LNCAP (cell line): ENCODE data around the gene FLYWCH2.

ENCODE experiments used
- TF ChIP-seq, protein P1 (sequence below): fragments of 450-650 bp; IDR thresholded peaks from 2 replicates; pipeline ENCODE4 v1.5.1; 2017; ENCODE audit warnings: mild to moderate bottlenecking

The FLYWCH2 gene

DNA sequence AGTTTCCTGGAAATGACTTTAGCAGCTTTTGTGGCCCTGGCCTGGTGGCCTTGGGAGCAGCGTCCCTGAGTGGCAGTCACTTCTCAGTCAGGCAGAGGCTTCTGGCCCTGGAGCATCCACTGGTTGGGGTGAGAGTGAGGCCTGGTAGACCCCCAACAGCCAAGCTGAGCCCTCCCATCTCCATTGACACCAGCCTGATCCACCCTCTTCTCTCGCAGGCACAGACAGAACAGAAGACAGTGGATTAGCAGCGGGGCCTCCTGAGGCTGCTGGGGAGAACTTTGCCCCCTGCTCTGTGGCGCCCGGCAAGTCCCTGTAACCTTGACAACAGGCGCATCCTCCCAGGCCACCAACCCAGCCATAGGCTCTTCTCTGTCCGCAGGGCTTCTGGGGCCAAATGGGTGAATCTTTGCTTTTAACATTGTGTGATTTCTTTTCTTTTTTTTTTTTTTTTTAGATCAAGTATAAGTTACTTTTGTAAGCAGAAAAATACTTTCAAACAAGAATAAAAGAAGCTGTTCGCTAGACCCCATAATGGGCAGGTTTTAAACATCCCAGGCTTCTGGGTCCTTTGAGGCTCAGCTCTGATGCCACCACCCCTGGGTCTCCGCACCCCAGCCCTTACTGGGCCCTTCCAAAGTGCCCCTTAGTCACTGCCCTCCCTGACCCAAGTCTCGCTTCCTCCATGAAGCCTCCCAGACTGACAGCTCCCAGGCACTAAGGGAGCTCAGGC is 16.0 kb downstream of the FLYWCH2 start:
- TF ChIP-seq, protein P1, sequence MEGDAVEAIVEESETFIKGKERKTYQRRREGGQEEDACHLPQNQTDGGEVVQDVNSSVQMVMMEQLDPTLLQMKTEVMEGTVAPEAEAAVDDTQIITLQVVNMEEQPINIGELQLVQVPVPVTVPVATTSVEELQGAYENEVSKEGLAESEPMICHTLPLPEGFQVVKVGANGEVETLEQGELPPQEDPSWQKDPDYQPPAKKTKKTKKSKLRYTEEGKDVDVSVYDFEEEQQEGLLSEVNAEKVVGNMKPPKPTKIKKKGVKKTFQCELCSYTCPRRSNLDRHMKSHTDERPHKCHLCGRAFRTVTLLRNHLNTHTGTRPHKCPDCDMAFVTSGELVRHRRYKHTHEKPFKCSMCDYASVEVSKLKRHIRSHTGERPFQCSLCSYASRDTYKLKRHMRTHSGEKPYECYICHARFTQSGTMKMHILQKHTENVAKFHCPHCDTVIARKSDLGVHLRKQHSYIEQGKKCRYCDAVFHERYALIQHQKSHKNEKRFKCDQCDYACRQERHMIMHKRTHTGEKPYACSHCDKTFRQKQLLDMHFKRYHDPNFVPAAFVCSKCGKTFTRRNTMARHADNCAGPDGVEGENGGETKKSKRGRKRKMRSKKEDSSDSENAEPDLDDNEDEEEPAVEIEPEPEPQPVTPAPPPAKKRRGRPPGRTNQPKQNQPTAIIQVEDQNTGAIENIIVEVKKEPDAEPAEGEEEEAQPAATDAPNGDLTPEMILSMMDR: no peak

DNA sequence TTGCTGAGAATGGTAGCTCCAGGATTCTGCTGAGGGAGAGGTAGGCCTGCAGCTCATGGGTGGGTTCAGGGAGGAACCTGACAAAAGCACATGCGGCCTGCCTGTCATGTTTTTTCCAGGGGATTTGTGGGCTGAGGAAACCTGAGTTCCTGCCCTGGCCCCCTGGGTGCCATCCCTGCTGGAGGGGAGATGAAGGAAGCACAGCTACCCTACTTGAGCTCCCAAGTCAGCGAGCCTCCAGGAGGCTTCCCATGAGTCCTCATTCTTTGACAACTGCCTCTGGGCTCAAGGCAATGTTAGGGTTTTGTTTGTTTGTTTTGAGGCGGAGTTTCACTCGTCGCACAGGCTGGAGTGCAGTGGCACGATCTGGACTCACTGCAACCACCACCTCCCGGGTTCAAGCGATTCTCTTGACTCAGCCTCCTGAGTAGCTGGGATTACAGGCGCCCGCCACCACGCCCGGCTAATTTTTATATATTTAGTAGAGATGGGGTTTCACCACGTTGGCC is 16.6 kb downstream of the FLYWCH2 start:
- TF ChIP-seq, protein P1: no peak

GRCh38 chr16:2900526-2901075 is 17.6 kb downstream of the FLYWCH2 start:
- TF ChIP-seq, protein P1: no peak

DNA sequence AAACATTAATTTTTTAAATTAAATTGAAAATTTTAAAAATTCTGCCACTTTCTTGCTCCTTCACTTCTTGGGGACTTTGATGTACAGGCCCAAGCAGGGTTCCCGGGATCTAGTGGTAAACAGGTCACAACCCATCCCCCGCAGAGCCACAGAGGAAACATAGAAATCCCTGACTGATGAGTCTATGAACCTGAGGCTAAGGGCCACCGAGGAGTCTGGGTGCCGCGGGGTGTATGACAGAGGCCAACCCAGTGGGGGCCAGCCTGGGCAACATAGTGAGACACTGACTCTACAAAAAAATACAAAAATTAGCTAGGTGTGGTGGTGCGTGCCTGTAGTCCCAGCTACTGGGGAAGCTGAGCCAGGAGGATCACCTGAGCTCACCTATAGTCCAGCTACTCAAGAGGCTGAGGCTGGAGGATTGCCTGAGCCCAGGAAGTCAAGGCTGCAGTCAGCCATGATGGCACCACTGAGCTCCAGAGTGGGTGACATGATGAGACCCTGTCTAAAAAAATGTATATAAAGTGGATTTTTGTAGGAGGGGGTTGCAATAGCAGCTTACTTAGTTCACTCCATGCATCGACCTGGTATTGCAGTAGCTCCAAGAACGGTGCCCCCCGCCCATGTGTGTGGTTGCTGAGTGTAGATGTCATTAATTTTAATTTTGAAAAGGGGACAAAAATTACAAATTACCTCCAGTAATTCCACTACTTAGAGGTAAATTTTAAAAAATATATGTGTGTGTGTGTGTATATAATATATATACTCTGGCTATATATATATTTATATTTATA is 19.5 kb downstream of the FLYWCH2 start:
- TF ChIP-seq, protein P1: no peak

GRCh38 chr16:2904100-2904921 is 21.3 kb downstream of the FLYWCH2 start:
- TF ChIP-seq, protein P1: peak; percentile 92

DNA sequence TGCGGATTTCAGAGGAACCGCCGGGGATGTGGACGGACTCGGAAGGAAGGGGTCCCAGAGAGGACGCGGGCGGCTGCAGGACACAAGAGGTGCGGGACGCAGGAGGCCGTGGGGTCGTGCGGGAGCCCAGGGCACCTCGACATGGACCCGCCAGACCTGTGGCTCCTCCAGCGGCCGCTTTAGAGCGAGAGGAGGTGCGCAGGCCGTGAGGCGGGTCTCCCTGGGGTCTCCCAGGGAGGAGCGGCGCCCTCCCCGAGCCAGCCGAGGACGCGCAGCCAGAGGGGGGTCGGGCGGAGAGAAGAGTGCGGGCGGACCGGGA is 21.9 kb downstream of the FLYWCH2 start:
- TF ChIP-seq, protein P1: no peak
